ENCODE measurements around the gene ARMC3.

ARMC3 gene

DNA sequence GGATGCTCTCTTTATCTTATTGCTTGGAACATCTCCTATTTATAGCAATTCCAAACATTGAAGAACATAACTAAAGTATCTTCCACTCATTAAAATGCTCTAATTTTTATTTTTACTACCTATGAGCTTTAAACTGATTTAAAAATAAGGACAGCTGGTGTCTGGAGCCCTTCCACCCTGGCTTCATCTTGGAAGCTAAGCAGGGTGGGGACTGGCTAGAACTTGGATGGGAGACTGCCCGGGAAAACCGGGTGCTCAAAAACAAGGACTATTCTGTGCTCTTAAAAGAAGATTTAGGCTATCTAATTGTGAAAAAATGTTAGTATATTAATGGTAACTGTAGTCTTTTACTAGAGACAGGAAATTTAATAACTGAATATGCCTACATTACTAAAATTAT is 69.2 kb downstream of the ARMC3 start:
- no peak for DNase-seq

DNA sequence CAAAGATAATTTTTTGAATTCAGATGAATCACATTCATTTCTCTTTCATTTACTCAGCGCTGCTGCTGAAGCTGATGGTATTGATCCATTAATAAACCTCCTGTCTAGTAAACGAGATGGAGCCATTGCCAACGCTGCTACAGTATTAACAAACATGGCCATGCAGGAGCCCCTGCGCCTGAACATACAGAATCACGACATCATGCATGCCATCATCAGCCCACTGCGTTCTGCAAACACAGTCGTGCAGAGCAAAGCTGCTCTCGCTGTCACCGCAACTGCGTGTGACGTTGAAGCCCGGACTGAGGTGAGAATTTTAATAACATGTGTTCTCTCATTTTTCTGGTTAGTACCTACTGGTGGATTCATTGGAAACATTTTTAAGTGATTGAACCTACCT is 70.2 kb downstream of the ARMC3 start:
- DNase-seq = no peak

DNA sequence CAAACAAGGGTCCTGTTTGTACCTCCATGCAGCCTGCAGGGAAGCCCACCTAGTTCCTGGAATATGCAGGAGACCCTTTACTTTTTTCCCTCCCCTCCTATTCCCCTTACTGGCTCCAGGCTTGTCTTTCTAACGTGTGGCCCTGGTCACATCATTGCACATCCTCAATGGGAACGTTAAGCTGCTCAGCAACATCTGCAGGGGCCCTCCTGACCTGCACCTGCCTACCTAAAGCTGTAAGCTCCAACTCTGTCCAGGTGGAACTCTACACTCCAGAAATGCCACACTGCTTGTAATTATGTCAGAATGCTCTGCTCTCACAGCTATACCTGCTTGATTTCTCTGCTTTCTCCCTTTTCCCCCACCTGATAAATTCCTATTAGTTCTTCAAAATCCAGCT is 72.1 kb downstream of the ARMC3 start:
- no peak for DNase-seq

DNA sequence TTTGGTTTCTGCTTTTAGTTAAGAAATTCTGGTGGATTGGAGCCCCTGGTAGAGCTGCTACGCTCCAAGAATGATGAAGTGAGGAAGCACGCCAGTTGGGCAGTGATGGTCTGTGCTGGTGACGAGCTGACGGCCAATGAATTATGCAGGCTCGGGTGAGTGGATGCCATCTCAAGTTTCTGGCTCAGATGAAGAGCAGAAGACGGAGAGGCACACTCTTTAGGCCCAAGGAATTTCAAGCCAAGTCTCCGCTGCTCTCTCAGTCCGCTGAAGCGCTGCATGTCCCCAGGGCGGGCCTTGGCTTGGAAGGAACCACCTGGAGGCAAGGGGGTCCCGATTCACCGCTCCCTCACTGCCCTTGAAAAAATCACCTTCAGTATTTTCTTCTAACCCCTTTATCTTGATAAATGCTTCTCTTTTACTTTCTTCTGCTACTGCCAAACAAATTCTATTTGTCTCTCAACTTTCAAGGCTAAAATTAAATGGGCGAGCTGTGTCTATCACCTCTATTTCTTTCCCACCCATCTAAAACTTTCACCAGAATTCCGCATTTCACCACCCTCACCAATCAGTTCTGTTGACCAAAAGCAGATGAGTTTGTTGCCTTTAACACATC is 74.2 kb downstream of the ARMC3 start:
- DNase-seq = no peak

DNA sequence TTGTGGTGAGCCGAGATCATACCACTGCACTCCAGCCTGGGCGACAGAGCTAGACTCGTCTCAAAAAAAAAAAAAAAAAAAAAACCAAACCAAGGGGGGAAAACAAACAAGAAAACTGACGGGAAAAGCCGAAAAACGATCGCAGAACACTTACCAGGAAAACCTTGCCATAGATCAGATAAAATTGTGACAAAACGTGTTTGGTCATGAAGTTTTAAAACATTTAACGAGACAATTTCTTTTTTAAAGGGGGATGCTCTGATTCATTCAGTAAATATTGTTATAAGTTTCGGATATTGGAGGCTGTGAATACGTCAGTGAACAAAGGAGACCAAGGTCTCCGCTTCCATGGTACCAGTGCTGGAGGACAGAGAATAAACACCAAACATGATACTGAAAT is 77.3 kb downstream of the ARMC3 start:
- DNase-seq = no peak

DNA sequence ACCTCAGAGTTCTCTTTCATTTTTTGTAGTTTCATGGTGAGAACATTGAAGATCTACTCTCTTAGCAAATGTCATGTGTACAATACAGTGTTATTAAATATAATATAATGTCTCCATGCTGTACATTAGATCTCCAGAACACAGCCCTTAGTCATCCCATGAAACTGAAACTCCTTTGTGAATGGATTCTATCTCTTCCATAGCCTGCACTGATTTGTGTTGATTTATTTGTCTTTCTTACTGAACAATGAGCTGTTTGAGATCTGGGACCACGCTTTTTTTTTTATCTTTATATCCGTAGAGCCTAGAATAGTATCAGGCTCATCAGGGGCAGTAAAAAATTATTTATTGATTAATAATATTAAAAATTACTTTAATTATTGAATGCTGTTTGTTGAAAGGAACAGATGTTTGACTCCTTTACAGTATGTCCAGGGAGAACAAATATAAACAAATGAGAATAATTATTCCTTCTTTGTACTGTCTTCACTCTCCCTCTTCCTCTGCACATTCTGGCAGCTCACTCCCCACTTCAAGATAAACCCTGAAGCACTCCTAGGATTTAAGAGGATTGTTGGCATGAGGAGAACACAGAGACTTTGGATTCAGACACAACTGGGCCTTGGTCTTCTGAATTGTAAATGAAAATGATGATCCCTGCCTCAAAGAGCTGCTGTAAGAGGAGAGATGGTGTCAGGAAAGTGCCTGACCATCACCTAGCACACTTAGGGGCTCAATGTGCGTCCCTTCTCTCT is 85.9 kb downstream of the ARMC3 start:
- DNase-seq = no peak

DNA sequence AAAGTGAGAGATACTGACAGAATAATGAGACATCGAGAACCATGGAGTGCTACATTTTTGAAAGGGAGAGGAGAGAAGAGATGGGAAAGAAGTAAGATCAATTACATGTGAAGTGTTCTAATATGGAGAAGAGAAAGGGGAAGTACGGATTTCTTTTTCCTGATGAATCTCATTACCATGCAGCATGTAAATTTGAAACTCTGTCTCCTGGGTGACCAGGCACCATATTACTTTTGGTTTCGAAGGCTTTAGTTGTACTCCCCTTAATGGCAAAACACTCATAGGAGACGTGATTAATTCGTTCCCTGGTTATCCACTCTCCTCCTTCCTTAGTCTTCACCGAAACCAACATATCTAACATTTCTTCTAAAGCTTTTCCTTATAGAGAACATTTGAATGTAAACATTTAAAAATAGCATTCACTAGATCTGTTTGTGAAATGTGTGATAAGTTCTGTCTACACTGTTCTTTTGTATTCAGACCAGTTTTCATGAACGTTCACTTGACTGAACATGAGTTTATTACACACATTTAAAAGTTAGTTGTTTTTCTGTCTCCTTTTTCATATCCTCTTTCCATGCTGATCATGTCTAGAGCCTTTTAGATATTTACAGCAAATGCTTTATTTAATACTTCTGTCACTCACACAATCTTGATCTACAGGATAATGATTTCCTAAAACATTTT is 87.3 kb downstream of the ARMC3 start:
- DNase-seq = no peak

DNA sequence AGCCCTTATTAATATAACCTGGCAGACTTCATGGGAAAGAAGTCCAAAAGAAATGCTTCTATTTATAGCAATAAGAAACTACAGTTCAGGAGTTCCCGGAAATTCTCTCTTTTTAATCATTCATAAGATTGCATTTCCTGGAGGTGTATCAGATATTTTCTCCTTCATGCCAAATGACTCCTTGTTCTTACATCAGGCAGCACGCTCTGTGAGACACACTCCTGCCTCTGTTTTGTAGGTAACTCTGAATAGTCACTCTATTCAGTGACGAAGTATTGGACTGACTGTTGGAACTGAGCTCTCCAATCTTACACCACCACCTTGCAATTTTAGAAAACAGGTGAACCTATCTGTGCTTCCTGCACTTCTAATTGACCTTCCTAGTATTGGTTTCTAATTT is 88.8 kb downstream of the ARMC3 start:
- no peak for DNase-seq

DNA sequence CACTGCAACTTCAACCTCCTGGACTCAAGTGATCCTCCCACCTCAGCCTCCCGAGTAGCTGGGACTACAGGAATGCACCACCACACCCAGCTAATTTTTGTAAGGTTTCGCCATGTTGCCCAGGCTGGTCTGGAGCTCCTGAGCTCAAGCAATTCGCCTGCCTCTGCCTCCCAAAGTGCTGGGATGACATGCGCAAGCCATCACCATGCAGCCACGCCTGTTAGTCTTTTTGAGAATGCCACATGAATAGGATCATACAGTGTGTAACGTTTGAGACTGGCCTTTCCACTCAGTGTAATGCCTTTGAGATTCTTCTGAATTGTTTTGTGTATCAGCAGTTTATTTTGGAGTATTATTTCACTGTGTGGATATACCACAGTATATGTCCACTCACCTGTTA is 91.8 kb downstream of the ARMC3 start:
- no peak for DNase-seq

DNA sequence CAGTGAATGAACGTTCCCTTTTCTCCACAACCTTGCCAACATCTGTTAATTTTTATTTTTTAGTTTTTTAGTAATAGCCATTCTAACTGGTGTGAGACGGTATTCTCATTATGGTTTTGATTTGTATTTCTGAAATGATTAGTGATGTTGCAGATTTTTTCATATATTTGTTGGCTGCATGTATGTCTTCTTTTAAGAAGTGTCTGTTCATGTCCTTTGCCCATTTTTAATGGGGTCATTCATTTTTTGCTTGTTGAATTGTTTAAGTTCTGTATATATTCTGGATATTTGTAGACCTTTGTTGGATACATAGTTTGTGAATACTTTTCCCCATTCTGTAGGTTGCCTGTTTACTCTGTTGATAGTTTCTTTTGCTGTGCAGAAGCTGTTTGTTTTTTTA is 93.6 kb downstream of the ARMC3 start:
- no peak for DNase-seq

DNA sequence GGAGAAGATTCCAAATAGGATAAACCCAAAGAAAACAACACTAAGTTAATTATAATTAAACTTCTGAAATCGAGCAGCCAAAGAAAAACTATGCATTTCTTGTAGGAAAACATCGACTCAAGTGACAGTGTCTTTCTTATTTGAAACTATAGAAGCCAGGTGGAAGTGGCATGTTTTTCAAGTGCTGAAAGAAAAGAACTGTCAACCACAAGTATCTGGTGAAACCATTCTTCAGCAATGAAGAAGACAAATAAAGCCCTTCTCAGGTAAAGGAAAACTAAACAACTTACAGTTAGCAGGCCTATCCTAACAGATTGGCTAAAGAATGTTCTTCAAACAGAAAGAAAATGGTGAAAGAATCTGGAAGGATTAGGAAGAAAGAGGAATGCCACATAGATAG is 96.1 kb downstream of the ARMC3 start:
- no peak for DNase-seq

DNA sequence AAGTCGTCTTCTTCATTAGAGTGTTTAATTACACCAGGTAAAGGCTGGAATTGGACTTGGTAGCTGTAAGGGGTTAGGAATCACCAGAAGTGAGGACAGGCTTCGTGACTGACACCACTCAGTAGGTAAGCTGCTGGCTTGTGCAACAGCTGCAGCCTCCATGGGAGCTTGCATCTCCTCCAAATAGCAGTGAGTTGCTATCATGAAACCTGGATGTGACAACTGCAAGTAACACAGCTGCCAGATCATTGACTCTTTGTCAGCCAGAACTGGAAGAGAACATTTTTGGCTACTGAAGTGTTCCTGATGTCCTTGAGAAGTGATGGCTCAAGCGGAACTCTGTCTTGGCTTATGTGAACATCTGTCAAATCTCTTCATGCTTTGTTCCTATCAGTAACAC is 103.5 kb downstream of the ARMC3 start:
- no peak for DNase-seq

DNA sequence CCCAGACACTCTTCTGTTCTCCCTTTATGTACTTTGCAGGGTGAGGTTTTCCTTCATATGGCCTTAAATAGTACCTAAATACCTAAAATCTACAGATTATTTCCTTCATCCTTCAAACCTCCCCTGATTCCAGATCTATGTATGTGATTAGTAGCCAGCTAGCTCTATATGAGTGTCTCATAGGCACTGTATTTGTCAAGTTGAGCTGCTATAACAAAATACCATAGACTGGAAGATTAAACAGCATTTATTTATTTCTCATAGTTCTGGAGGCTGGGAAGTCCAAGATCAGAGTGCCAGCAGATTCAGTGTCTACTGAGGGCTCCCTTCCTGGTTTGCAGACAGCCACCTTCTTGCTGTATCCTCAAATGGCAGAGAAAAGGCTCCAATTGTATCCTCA is 106.9 kb downstream of the ARMC3 start:
- DNase-seq = no peak

DNA sequence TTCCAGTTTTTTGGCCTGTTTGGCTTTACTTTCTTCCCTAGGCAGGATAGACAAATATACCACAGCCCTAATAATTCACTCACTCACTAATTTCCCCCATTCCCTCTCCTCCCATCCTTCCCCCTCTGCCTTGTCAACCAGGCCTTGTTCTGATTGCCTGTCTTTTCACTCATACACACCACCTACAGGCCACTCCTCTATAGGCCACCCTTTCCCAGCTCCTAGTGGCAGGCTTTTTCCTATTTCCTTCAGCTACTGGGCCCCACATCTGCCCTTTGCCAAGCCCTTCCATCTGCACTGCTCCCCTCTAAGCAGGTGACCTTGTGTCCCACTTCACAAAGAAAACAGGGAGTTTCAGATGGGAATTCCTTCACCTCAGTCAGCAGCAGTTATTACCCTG is 107.7 kb downstream of the ARMC3 start:
- no peak for DNase-seq

DNA sequence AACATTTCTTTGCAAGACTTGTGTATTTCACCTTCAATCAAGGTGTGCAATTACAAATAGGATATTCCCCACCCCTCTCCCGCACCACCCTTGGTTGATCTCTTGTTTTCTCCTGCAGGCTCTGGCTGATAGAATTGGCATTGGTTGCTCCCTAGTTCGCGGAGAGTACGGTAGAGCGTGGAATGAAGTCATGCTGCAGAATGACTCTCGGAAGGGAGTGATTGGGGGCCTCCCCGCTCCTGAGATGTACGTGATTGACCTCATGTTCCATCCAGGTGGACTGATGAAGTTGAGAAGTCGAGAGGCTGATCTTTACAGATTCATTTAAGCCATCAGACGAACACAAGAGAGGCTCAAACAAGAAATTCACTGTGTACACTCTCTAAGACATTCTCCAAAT is 109.3 kb downstream of the ARMC3 start:
- DNase-seq = no peak

DNA sequence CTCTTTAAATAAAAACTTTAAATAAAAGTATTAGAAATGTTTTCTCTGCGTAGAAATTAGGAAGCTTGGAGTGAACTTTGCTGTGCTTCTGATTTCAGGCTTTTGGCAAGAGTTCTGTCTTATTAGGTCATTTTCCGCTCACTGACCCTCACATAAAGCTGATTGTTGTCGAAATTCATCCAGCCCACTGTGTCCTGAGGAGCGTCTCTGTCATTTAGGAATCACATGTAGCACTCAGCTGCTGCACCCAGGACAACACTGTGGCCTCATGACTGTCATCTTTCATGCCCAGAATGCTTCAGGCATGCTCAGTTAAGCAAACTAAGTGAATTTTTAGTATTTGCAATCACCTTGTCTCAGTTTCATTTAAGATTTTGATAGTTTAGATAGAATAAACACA is 109.7 kb downstream of the ARMC3 start:
- no peak for DNase-seq

DNA sequence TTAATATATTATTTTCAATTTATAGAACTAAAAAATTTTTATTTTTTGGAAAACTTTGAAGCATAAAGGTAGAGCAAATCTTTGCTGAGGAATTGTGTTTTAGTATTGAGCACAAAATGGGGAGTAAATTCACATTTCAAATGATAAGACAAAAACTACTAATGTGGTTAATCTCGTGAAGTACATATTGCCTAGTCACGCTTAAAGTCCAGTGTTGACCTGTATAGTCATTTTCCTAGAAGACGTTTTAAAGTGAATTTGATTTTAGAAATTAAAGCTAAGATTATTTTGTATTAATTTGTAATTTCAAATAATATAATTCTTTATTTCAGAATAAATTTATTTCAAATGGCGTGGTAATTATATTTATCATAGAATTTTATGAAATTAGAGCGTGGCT is 110.3 kb downstream of the ARMC3 start:
- no peak for DNase-seq

DNA sequence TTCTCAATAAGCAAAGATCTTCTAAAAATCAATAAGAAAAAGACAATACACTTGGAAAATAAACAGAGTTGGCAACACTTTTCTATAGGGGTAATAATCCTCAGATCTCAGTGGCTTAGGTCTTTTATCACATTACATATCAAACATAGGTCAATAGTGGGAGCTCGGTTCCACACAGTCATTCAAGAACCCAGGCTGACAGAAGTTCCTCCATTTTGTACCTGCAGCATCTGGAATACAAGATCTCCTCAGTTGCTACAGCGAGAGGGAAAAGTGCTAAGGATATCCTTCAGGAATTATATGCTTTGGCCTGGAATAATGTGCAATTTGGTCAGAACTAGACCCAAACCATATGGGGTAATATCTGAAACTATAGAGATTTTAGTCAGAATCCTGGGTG is 112.1 kb downstream of the ARMC3 start:
- DNase-seq = no peak

DNA sequence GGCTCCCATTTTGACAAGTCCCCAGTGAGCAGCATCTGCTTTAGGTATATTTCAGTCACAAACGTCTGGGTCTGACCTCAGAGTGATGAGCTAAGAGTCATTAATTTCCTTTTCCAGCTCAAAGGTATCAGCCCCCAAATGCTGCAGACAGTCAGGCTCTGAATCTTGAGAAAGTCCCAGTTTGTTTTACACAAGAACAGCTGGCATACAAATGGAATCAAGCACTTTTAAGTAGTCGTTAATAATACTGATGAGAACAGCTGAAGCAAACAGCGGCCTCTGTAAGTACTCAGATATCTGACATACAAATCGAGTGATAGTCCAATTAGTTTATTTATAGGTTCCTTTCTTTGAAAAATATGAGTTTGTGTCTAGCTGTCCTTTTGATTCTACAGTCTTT is 118.2 kb downstream of the ARMC3 start:
- DNase-seq = no peak

DNA sequence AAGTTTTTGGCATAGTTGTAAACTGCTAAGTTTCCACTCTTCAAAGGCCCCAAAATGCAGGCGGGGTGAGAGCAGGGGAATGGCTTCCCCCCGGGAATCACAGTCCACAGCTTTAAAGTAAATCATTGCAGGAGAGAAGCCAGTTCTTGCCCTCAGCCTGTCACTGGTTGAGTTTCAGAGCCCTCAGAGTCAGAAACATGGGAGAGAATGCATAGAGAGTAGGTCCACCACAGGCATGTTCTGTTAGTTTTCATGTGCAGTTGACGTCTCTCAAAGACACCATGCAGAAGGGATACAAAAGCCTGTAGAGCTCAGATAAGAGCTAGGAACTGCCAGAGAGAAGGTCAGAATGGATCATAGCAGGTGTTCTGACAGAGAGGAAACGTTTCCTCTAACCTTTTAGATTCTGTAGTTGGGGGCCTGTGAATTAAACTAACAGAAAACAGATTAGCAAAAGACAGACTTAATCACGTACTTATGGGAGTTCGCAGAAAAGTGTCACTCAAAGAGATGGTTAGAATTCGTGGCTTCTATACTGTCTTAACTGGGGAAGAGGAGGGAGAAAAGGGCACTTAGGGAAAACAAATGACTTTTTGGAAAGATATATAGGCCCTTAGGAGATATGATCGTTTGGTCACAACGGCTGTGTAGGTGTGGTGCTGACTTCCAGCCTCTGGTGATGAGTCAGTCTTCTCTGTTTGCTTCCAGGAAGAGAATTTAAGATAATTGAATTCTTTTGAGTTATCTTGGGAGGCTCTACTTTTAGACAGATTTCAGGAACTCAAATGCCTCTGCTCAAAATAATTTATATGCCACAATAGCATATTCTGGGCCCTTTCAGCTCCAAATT is 119.6 kb downstream of the ARMC3 start:
- no peak for DNase-seq

DNA sequence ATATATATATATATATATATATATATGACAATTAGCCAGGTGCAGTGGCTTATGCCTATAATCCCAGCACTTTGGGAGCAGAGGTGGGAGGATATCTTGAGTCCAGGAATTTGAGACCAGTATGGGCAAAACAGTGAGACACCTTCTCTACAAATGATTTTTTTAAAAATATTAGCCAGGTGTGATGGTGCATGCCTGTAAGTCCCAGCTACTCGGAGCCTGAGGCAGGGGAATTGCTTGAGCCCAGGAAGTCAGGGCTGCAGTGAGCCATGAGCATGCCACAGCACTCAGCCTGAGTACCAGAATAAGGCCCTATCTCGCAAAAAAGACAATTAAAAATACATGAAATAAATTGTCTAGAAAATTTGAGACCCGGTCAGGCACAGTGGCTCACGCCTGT is 120.3 kb downstream of the ARMC3 start:
- DNase-seq = no peak

DNA sequence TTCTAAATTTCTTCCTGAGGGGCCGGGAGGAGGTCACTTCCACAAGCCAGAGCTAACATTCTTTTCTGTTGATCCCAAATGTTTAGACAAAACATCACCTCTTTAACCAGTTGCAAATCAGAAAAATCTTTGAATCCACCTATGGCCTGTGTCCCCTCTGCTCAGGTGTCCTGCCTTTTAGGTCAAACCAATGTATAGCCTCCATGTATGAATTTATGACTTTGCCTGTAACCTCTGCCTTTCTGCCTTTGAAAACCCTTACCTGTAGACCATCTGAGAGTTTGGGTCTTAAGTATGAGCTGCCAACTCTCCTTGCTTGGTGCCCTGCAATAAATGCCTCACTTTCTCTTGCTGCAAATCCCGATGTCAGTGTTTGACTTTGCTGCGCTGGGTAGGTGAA is 123.4 kb downstream of the ARMC3 start:
- DNase-seq = no peak

DNA sequence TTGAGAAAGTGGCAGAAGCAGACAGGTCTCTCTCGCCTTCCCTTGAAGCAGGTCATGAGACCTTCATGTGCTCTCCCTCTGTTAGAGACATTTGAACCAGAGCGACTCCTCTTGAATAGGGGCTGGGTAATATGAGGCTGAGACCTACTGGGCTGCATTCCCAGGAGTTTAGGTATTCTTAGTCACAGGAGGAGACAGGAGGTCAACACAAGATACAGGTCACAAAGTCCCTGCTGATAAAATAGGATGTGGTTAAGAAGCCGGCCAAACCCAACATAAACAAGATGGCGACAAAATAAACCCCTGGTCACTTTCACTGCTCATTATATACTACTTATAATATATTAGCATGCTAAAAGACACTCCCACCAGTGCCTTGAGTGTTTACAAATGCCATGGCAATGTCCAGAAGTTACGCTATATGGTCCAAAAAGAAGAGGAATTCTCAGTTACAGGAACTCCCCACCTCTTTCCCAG is 124.0 kb downstream of the ARMC3 start:
- no peak for DNase-seq

Measured in NCI-H187 (cell line).